HuH-7 (cell line): ENCODE data around the gene IFNW1.
"Not testable (repeated sequence)": the region's sequence is repeated elsewhere in the genome, so short reads cannot be mapped to it uniquely, and the experiment has no call there.

Source experiments
- DNase-seq: peaks from one replicate; pipeline ENCODE4 v3.0.0; 2011; ENCODE audit warnings: low spot score

IFNW1 gene

DNA sequence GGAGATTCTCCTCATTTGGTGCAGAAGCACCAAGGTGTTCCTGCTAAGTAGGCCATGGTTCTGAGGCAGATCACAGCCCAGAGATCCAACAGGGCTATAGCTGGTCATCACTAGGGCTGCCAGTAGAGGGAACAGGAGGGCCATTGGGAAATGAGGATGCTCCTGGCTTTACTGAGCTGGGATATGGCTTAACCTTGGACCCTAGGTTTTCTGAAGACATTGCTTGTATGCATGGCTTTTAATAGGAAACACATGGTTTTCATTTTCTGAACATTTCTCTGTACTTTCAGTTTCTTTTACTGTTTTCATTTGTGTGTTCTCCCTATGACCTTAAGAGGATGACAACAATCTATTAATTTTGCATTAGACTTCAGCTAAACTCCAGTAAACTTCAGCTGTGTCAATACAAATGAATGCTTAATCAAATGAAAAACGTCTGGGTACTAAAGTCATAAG, at the start of gene IFNW1:
IFNW1 (minus strand) TSS at position 406 of the 456 bp plus-strand sequence; CDS start at position 144, 262 bp downstream.
- DNase-seq: no peak

DNA sequence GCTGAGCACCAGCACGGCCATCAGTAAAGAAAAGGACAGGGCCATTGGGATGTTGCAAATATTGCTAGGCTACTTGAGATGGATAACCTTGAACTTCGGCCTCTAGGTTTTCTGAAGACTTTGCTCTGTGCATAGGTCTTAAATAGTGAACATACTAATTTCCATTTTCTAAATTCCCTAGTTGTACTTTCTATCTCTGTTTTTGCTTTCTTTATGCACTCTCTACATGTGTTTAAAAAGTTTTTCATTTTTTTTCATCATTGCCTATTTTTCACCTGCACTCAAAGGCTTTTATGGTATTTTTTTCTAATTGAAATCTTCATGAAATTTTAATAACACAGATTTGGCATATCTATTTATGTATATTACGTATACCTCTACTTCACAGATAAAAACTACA, 45.9 kb upstream of the IFNW1 start, which contains the start of gene IFNA4:
IFNA4 (minus strand) TSS at position 101 of the 400 bp plus-strand sequence; CDS start at position 45, 56 bp downstream.
- DNase-seq: not testable (repeated sequence)

DNA sequence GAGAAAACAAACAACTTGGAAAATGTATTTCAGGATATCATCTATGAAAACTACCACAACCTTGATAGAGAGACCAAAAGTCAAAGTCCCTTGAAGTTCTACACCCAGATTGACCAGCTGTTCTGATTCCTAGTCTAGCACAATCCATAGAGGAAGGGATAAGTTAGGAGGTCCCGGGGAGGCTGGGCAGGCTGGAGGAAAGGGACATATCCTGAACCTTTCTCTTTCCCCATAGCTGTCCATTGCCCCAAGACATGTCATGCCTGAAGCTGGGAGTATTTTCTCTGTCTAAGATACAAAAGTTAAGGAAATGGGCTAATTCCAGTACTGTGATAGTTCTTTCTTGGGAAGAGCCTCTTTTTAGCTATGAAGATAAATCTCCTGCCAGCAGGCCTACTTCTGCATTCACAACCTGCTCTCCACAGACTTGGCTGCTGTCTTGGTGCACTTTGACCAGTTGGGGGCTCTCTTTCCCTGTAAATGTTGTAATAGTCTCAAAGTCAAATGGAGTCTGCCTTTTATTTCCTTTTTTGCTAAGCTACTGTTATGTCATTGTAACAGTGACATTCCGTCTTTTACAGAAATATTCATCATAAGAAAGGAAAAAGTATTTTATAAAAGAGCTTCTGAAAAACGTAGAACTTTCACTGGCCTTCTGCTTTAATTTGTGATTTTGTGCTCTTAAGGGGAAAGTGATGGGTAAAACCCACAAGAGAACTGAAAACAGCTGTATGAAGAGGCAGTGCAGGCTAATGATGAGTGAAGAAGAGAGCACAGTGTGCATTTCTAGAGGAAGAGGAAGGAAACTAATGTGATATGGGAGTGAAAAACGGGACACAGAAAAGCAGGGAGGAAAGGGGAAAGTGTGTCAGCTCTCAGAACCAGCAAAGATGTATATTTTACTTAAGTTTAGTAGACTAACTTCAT, 41.4 kb upstream of the IFNW1 start:
- DNase-seq: not testable (repeated sequence)

GRCh38 chr9:21174671-21175070, 33.0 kb upstream of the IFNW1 start:
- no peak for DNase-seq

DNA sequence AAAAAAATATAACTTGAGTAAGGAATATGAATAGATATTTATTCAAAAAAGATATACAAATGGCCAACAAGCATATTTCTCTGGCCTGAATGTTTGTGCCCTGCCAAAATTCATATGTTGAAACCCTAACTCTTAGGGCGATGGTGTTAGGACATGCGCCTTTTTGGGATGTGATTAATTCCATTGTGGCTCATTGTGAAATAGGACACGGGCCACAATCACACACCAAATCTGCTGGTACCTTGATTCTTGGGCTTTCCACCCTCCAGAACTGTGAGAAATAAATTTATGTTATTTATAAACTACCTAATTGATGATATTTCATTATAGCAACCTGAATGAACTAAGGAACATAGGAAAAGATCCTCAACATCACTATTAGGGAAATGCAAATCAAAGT, 30.5 kb upstream of the IFNW1 start:
- no peak for DNase-seq

- no peak for DNase-seq
Observed at GRCh38 chr9:21171351-21171750, 29.7 kb upstream of the IFNW1 start.

DNA sequence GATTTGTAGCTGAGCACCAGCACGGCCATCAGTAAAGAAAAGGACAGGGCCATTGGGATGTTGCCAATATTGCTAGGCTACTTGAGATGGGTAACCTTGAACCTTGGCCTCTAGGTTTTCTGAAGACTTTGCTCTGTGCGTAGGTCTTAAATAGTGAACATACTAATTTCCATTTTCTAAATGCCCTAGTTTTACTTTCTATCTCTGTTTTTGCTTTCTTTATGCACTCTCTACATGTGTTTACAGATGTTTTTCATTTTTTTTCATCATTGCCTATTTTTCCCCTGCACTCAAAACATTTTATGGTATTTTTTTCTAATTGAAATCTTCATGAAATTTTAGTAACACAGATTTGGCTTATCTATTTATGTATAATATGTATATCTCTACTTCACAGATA, 24.9 kb upstream of the IFNW1 start, which contains the start of gene IFNA21:
IFNA21 (minus strand) TSS at position 101 of the 400 bp plus-strand sequence; CDS start at position 53, 48 bp downstream.
- DNase-seq: not testable (repeated sequence)

DNA sequence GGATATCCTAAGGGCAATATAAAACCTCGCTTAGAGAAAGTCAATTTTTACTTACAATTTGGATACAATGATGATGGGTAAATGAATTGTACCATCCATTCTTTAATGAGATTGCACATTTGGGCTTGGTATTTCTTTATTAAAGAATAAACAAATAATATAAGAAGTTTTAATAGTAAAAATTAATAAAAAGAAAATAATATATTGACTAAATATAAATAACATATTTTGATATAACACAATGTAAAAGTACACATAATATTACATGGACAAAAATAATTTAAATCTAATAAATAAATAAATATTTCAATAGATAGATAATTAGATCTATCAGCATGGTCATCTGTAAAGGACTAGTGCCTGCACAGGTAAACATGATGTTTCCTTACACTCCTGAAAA, 23.9 kb upstream of the IFNW1 start:
- no peak for DNase-seq

GRCh38 chr9:21160178-21160577, 18.5 kb upstream of the IFNW1 start:
- DNase-seq: no peak

GRCh38 chr9:21155501-21155900, 13.9 kb upstream of the IFNW1 start:
- no peak for DNase-seq

DNA sequence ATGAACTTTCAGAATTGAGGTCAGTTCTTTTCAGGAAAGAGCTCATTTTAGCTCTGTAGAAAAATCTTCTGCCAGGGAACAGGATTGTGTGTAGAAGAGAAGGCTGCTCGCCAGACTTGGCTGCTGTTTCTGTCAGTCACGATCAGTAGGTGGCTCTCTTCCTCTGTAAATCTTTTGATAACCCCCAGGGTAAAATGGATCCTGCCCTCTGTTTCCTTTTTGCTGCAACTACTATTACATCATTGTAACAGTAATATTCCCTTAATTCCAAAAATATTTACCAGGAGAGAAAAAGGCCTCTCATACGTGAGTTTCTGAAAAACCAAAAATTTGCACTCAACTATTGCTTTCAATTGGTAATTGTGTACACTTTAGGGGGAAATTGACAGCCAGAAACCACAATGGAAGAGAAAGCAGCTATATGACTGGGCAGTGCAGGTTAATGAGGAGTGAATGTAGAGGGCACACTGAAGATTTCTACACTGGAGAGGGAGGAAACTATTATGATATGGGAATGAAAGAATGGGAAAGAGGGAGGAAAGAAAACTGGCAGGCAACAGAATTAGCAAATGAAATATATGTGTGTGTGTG, 12.5 kb upstream of the IFNW1 start:
- DNase-seq: peak; percentile 4

DNA sequence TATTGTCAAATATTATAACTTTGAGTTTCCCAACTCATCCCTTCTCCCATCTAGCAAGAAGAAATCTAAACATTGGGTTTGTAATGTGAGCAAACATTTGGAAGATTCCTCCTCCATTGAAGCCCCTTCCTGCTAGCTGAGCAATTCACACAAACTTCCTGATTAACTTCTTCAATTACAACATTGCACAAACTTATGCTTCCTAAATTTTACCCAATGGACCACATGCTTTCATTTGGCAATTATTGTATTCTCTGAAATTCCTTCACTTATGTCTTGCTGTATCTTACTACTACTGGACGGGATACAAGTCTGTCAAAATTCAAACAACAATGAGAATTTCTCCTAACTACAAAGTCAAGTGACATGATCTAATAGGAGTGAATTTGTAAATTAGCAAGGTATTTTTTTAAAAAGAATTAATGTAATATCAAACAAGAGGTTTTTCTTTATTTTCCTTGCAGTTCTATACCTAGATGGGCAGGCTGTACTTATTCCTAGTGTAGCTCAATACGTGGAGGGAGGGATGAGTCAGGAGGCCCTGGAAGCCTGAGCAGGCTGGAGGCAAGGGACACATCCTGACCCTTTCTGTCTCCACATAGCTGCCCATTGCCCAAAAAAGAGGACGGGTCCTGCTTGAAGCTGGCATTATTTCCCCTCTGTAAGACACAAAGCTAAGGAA, 11.8 kb upstream of the IFNW1 start:
- no peak for DNase-seq

DNA sequence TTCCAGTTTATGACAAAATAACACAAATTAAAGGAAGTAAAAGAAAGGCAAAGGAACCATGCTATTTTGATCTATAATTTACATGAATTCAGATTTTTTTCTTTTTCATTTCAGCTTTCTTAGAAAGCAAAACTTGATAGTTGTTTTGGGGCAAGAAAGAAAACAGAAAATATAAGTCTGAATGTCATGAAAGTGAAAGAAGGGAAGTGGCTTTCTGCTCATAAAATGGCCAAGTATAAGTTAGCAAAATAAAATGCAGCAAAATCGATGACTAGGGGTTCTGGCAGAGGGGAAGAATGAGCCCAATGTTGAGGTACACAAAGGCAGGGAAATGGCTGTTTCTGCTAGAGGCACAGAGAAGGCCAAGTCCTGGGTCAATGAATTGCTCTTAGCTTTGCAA, 3.0 kb upstream of the IFNW1 start:
- DNase-seq: no peak

GRCh38 chr9:21137020-21137419, 4.6 kb downstream of the IFNW1 start:
- no peak for DNase-seq

DNA sequence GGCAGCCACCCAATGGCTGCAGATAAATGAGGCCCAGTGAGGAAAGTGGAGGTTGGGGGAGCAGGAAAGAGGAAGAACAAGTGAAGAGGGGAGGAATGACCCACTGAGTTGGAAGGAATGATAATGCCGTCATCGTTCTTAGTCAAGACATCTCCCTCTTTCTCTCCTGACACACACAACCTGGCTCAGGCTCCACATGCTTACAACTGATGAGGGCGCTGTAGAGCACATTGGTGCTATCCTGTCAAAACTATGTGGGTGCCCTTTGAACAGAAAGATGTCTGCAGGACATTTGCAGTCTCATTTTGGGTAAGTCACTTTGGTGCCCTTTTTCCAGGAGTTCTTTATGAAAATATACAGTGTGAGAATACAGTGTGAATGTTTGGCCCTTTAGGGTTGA, 5.9 kb downstream of the IFNW1 start:
- no peak for DNase-seq

- not testable (repeated sequence) for DNase-seq
Observed at GRCh38 chr9:21128186-21128585, 13.4 kb downstream of the IFNW1 start.

- DNase-seq: no peak
Observed at GRCh38 chr9:21121595-21122251, 19.9 kb downstream of the IFNW1 start.

- no peak for DNase-seq
Observed at GRCh38 chr9:21121079-21121478, 20.6 kb downstream of the IFNW1 start.

DNA sequence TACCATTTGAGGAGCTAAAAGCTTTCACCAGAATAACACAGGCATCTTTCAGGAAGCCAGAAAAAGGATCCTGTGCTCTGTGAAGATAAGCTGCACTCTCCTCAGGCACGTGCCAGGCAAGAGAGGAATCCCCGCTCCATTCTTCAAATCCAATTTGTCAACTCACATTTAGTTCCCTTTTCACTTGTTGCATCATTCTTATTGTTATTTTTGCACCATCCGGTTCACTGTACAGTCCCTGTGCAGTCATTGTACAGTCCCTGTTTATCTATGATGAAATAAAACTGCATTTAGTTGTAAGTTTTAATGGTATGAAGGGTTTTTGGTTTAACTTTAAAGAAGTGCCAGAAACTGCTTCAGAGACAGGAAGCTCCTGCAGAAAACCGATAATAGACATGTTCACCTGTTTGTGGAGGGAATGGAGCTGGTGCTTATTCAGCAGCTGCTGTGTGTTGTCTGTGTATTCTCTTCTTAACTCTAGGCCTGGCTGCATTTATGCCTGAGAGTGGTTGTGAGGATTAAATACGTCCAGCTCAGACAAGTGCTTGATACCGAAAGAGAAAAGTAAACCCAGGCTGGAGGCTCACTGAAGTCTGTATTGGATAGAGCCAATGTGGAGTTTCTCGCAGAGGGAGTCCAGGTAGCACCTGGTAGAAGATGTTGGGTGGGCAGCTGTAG, 22.4 kb downstream of the IFNW1 start:
- DNase-seq: no peak

DNA sequence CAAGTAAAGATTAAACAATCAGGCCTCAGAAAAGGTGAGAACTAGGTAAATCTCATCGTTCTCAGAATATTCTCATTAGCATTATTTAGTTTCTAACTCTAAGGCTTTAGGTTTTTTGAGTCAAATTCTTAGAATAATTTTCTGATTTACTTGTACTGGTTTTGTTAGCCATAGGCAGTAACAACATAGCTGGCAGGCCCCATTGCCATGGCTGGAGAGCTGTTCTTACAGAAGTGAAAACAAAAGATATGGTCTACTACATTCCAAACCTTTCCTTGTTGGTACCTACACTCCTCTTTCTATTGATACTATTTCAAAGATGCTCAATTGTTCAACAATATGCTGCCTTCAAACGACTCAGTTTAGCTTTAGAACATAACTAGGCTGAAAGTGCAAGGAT, 27.3 kb downstream of the IFNW1 start:
- DNase-seq: no peak
